Vagina (tissue), 2 donors: ENCODE data around the gene SERPINH1.

Experiments
- CTCF ChIP-seq, 3 experiments: fragments of 450-650 bp in 2 of 3; fragments of 200-600 bp in 1 of 3; sonication (generic) in 1 of 3; IDR thresholded peaks; one replicate each; pipeline ENCODE4 v1.5.1; 2017 to 2019; ENCODE audit warnings: antibody characterized with exemption in 3 of 3, mild to moderate bottlenecking in 2 of 3, moderate library complexity in 2 of 3
- POLR2A ChIP-seq, 2 donors: fragments of 450-650 bp; IDR thresholded peaks; one replicate each; pipeline ENCODE4 v1.6.1; 2017; ENCODE audit warnings: antibody characterized with exemption in 2 of 2, mild to moderate bottlenecking in 2 of 2, moderate library complexity in 2 of 2

- no peak for TF ChIP-seq CTCF (IDR thresholded peaks at IDR 0.05)
- no peak for TF ChIP-seq POLR2A (IDR thresholded peaks at IDR 0.05)
Observed at GRCh38 chr11:75571625-75572024, 9.6 kb downstream of the SERPINH1 start.
